Subcutaneous adipose tissue (tissue), 4 donors: Measurements from ENCODE around the gene C2CD3. TPM values are rescaled to one million over a fixed set of nuclear protein-coding genes. Genes with fewer than 3 reads are reported as not detected.

Source experiments
- CTCF ChIP-seq: fragments of 450-650 bp; IDR thresholded peaks from one replicate; pipeline ENCODE4 v1.5.1; 2016; ENCODE audit warnings: low read depth, mild to moderate bottlenecking, control low read depth, antibody characterized with exemption, moderate library complexity
- total RNA-seq, 4 donors: library from RNA; depleted of rRNA; stranded (reverse); fragments of >200 nt; gene quantifications; one replicate each; pipeline ENCODE4 v1.1.0, GENCODE V29; 2016

Gene C2CD3
- total RNA-seq, 4 donors from 2014 or later, result 15.6 to 33.8 (median 17.5) TPM

GRCh38 chr11:74000307-74001133 lies 170.3 kb downstream of the C2CD3 start:
- TF ChIP-seq CTCF, result no peak

- no peak for TF ChIP-seq CTCF
Observed at GRCh38 chr11:73999581-74000306, 171.1 kb downstream of the C2CD3 start.

GRCh38 chr11:73998846-73999575 lies 171.8 kb downstream of the C2CD3 start:
- no peak for TF ChIP-seq CTCF

GRCh38 chr11:73997120-73997770 lies 173.6 kb downstream of the C2CD3 start:
- TF ChIP-seq CTCF, result no peak

GRCh38 chr11:73996161-73996747 lies 174.5 kb downstream of the C2CD3 start:
- TF ChIP-seq CTCF, result no peak

GRCh38 chr11:73995731-73996130 lies 175.1 kb downstream of the C2CD3 start:
- TF ChIP-seq CTCF, result no peak
